HCT116 (cell line): ENCODE measurements around the gene PLCB1. TPM values are rescaled to one million over a fixed set of nuclear protein-coding genes. Genes with fewer than 3 reads are reported as not detected.

ENCODE experiments used
- ATAC-seq: fragments of 200-7000 bp; cut with Tn5 transposase; 2 replicates; pipeline ENCODE4 v1.9.1; 2020; ENCODE audit warnings: mild to moderate bottlenecking, moderate library complexity
- Bru-seq: library from RNA; stranded (reverse); fragments of 400-500 nt; gene quantifications from one replicate; lab custom pipeline; 2021; lab: Mats Ljungman, UMichigan
- BruChase-seq, 2 experiments: library from RNA; stranded (reverse); fragments of 400-500 nt; gene quantifications; one replicate each; lab custom pipeline; 2021; lab: Mats Ljungman, UMichigan
- BruUV-seq: library from RNA; stranded (reverse); fragments of 400-500 nt; replicated peaks from 2 replicates; lab custom pipeline; 2021; lab: Mats Ljungman, UMichigan
- CTCF ChIA-PET: fragments of 300-600 bp; sonication (Branson Sonifier 250); formaldehyde crosslinking; loops from one replicate; lab custom pipeline; 2021; ENCODE audit warnings: antibody characterized with exemption; lab: Charles Lee
- POLR2A ChIA-PET: fragments of 300-600, 350-600 bp; sonication (Branson Sonifier 250); formaldehyde crosslinking; loops from one replicate; lab custom pipeline; 2021; ENCODE audit warnings: antibody characterized with exemption; lab: Charles Lee
- RAD21 ChIA-PET, 2 experiments: fragments of 300-600 bp; sonication (Branson Sonifier 250); formaldehyde crosslinking; loops; one replicate each; lab custom pipeline; 2023; ENCODE audit warnings: low total read pairs in 2 of 2; ENCODE audit not compliant: uncharacterized antibody in 2 of 2, unreplicated experiment in 2 of 2, low non-redundant PET in 1 of 2; lab: Charles Lee
- DNase-seq: peaks from one replicate; pipeline ENCODE4 v3.0.0-alpha.2; 2010; ENCODE audit warnings: low read depth, low spot score
- H2AFZ ChIP-seq: fragments of 200-600 bp; shearing (Covaris generic), sonication (generic); 2 replicates; pipeline ENCODE4 v1.6.1; 2017; ENCODE audit warnings: low read depth, mixed run types, mixed read lengths, antibody characterized with exemption, low read length; ENCODE audit not compliant: poor library complexity, severe bottlenecking
- H3K27ac ChIP-seq: 2 replicates; pipeline ENCODE4 v1.5.1; 2012; ENCODE audit warnings: low read depth, low read length
- H3K27me3 ChIP-seq: fragments of 200-600 bp; sonication (generic); 2 replicates; pipeline ENCODE4 v1.6.1; 2016; ENCODE audit warnings: mixed run types, low read length, mixed read lengths; ENCODE audit not compliant: insufficient read depth
- H3K36me3 ChIP-seq, 2 experiments: fragments of 200-500 bp in 1 of 2; fragments of 200-600 bp in 1 of 2; sonication (Bioruptor generic) in 1 of 2; sonication (generic) in 1 of 2; 2 replicates each; pipeline versions ENCODE4 v1.5.1 to v1.6.1; 2014 to 2016; ENCODE audit warnings: low read length in 2 of 2, inconsistent platforms in 1 of 2, mixed read lengths in 1 of 2, mixed run types in 1 of 2; ENCODE audit not compliant: insufficient read depth in 2 of 2, control insufficient read depth in 1 of 2
- H3K4me1 ChIP-seq, 2 experiments: fragments of 200-600 bp in 1 of 2; sonication (generic) in 1 of 2; 2 replicates each; pipeline versions ENCODE4 v1.5.1 to v1.6.1; 2012 to 2017; ENCODE audit warnings: low read length in 2 of 2, inconsistent platforms in 1 of 2, mild to moderate bottlenecking in 1 of 2, mixed read lengths in 1 of 2, mixed run types in 1 of 2, moderate library complexity in 1 of 2; ENCODE audit not compliant: insufficient read depth in 2 of 2, control insufficient read depth in 1 of 2
- H3K4me2 ChIP-seq: fragments of 200-600 bp; sonication (generic); 2 replicates; pipeline ENCODE4 v1.6.1; 2017; ENCODE audit warnings: mixed run types, low read length, mixed read lengths
- H3K4me3 ChIP-seq, 2 experiments: fragments of 200-600 bp in 1 of 2; sonication (generic) in 1 of 2; replicated peaks in 1 of 2; 2 replicates each; pipeline ENCODE4 v1.5.1; 2011 to 2016; ENCODE audit warnings: low read length in 2 of 2, control low read depth in 1 of 2, low read depth in 1 of 2, mild to moderate bottlenecking in 1 of 2, mixed read lengths in 1 of 2, mixed run types in 1 of 2
- H3K79me2 ChIP-seq: fragments of 200-600 bp; sonication (generic); 2 replicates; pipeline ENCODE4 v1.6.1; 2017; ENCODE audit warnings: mild to moderate bottlenecking, mixed run types, low read length, moderate library complexity, mixed read lengths; ENCODE audit not compliant: insufficient read depth
- H3K9ac ChIP-seq: fragments of 200-600 bp; sonication (generic); 2 replicates; pipeline ENCODE4 v1.6.1; 2016; ENCODE audit warnings: low read length, mixed read lengths
- H3K9me2 ChIP-seq: fragments of 200-600 bp; sonication (generic), shearing (Covaris generic); 2 replicates; pipeline ENCODE4 v1.6.1; 2017; ENCODE audit warnings: mixed run types, mild to moderate bottlenecking, moderate library complexity; ENCODE audit not compliant: insufficient read depth
- H3K9me3 ChIP-seq, 2 experiments: fragments of 200-500 bp in 1 of 2; fragments of 200-600 bp in 1 of 2; sonication (Bioruptor generic) in 1 of 2; sonication (generic) in 1 of 2; 2 replicates each; pipeline ENCODE4 v1.6.1; 2014 to 2017; ENCODE audit warnings: low read length in 2 of 2, mixed read lengths in 2 of 2, inconsistent platforms in 1 of 2, low read depth in 1 of 2, mild to moderate bottlenecking in 1 of 2, mixed run types in 1 of 2, moderate library complexity in 1 of 2; ENCODE audit not compliant: control insufficient read depth in 1 of 2, insufficient read depth in 1 of 2
- H4K20me1 ChIP-seq: fragments of 200-600 bp; sonication (generic), shearing (Covaris generic); 2 replicates; pipeline ENCODE4 v1.6.1; 2017; ENCODE audit warnings: mixed run types, mild to moderate bottlenecking, moderate library complexity; ENCODE audit not compliant: insufficient read depth
- CTCF ChIP-seq, 3 experiments: fragments of 200-600 bp in 1 of 3; sonication (generic) in 1 of 3; IDR thresholded peaks in 2 of 3; conservative IDR thresholded peaks in 1 of 3; 2 replicates each; pipeline ENCODE4 v1.5.1; 2012 to 2017; ENCODE audit warnings: low read depth in 2 of 3, low read length in 2 of 3, antibody characterized with exemption in 1 of 3, borderline replicate concordance in 1 of 3, control low read depth in 1 of 3, mild to moderate bottlenecking in 1 of 3, mixed read lengths in 1 of 3, mixed run types in 1 of 3, moderate library complexity in 1 of 3; ENCODE audit not compliant: insufficient read depth in 1 of 3
- RAD21 ChIP-seq: IDR thresholded peaks from 2 replicates; pipeline ENCODE4 v1.6.1; 2012; ENCODE audit warnings: low read depth, mild to moderate bottlenecking
- SP1 ChIP-seq: IDR thresholded peaks from 2 replicates; pipeline ENCODE4 v1.6.1; 2012; ENCODE audit warnings: low read depth
- intact Hi-C: fragments of 100-400 bp; cut with micrococcal nuclease; formaldehyde crosslinking; loops from 2 replicates; pipeline ENCODE4 v1.10.0; 2022
- long read RNA-seq: library from polyadenylated mRNA; unstranded; transcript quantifications from one replicate; pipeline ENCODE4 v2.0.0, GENCODE V29; 2021; ENCODE audit not compliant: unreplicated experiment
- polyA plus RNA-seq: library from polyadenylated mRNA; unstranded; fragments of >200 nt; gene quantifications from 2 replicates; pipeline ENCODE4 v1.2.1, GENCODE V29; 2012; ENCODE audit warnings: missing spikeins
- total RNA-seq: library from RNA; stranded (reverse); gene quantifications from one replicate; pipeline ENCODE4 v1.2.1, GENCODE V29; 2021; ENCODE audit not compliant: unreplicated experiment

Gene PLCB1
- total RNA-seq (15.8 TPM), Bru-seq, nascent RNA (percentile 67 among the genes with signal in this experiment), BruChase-seq, experiment 1, labeled RNA remaining after a 6-hour chase (percentile 47 among the genes with signal in this experiment), BruChase-seq, experiment 2, labeled RNA remaining after a 2-hour chase (percentile 62 among the genes with signal in this experiment)
- polyA plus RNA-seq, result 3.5 and 4.3 TPM in 2 replicates
- long read RNA-seq, partial matches to known transcripts, result 5 of 24 reads
- long read RNA-seq, other reads (novel, unspliced or antisense), result 18 of 24 reads

DNA sequence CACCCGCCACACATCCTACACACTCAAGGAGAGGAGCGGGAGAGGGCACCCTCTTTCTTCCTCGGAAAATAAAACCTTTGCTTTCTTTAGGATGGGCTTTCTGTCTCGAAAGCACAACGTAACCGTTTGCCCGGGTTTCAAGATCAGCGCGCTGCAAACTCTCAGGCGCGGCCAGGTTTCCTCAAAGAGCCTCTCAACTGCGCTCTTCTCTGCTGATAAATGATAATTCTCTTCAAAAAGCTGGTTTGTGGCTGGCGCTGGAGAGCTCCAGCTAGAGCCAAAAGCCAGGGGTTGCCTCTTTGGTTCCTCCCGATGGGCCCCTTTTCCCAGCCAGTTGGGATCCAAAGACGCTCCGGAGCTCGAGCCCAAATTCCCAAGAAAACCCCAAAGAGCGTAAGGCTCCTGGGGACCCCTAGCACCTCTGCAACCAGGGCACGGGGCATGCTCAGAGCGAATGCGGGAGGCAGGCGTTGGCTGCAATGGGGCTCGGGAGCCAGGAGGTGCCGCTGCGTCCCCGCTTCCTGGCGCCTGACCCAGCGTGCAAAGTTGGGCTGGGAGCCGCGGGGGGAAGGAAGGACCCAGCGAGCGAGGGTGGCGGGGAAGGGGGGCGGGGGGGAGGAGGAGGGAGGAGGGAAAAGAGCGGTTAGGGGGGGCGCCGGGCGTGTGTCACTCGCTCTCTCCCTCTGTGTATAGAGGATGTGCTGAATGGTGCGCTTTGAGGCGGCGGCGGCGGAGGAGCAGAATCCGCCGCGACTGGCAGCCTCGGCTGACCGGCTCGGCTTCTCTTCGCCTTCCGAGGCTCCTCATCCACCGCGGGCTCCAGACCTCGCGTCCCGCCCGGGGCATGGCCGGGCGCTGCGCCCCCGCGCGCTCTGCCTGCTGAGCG lies at the start of gene PLCB1:
PLCB1 (plus strand) TSS at position 669 of the 886 bp plus-strand sequence. CDS start 386 bp downstream, outside the sequence.
- Histone ChIP-seq H3K36me3 (no peaks in the 10 kb centered on the region), H3K4me3 (peak within 1 kb of the TSS; percentile 33 to 53), H3K9ac (peak within 1 kb of the TSS; percentile 43; the same call in 1 of the 2 replicates), H3K9me3 (no peaks in the 10 kb centered on the region), H3K9me2 (no peaks in the 10 kb centered on the region), H3K27me3 (no peaks in the 10 kb centered on the region), H3K4me2 (peak within 1 kb of the TSS; percentile 81), H3K79me2 (no peaks in the 10 kb centered on the region), H2AFZ (no peak within 1 kb of the TSS), H3K27ac (no peak within 1 kb of the TSS), H4K20me1 (no peaks in the 10 kb centered on the region), H3K4me1 (peaks cover 0 to 5% of the 10 kb centered on the region in 2 experiments; a peak in 2 of 4 replicates)
- intact Hi-C loops, result loop anchor here (1.0 to 10.0 kb wide), 4 partner anchors 173 to 590 kb away; no protein-coding TSS in a partner anchor
- RAD21 ChIA-PET, result no interaction called here
- TF ChIP-seq RAD21 (peak; percentile 75), SP1 (no peak), CTCF (IDR thresholded peaks at IDR 0.05 in 2 of 3, conservative IDR thresholded peaks at IDR 0.05 in 1 of 3; ENCODE audit: borderline replicate concordance in 1 of 3, insufficient read depth in 1 of 3, low read depth in 2 of 3, low read length in 2 of 3) (peak; percentile 45 to 78 (median 59); a peak in 4 of 6 replicates)
- ATAC-seq (peak; percentile 99), DNase-seq (peak; percentile 13)
- no TSS peak for BruUV-seq
- CTCF ChIA-PET, result interaction anchor here (0.7 to 1.0 kb wide), 4 partner anchors 9 to 590 kb away, joined by 3 to 14 read pairs (median 4); no protein-coding TSS in a partner anchor
- POLR2A ChIA-PET, result no interaction called here
